Parathyroid adenoma (tissue), 2 donors: ENCODE data around the gene ERCC6L.

Source experiments
- H2AFZ ChIP-seq: fragments of 300-600 bp; sonication (generic); one replicate; pipeline ENCODE4 v1.7.0; 2017; ENCODE audit warnings: antibody characterized with exemption, mild to moderate bottlenecking
- H3K27ac ChIP-seq: fragments of 300-600 bp; sonication (generic); one replicate; pipeline ENCODE4 v1.7.0; 2017
- H3K27me3 ChIP-seq: fragments of 300-600 bp; sonication (generic); one replicate; pipeline ENCODE4 v1.7.0; 2017; ENCODE audit warnings: low read length; ENCODE audit not compliant: control insufficient read depth, insufficient read depth
- H3K36me3 ChIP-seq: fragments of 300-600 bp; sonication (generic); one replicate; pipeline ENCODE4 v1.7.0; 2017; ENCODE audit warnings: low read length; ENCODE audit not compliant: control insufficient read depth, insufficient read depth
- H3K4me1 ChIP-seq: fragments of 300-600 bp; sonication (generic); one replicate; pipeline ENCODE4 v1.7.0; 2017; ENCODE audit warnings: control low read depth
- H3K4me2 ChIP-seq: fragments of 300-600 bp; sonication (generic); one replicate; pipeline ENCODE4 v1.7.0; 2017; ENCODE audit warnings: low read length
- H3K4me3 ChIP-seq: fragments of 300-600 bp; sonication (generic); one replicate; pipeline ENCODE4 v1.7.0; 2017; ENCODE audit warnings: low read depth, low read length
- H3K79me2 ChIP-seq: fragments of 300-600 bp; sonication (generic); one replicate; pipeline ENCODE4 v1.7.0; 2017; ENCODE audit warnings: control low read depth
- H3K9ac ChIP-seq: fragments of 300-600 bp; sonication (generic); one replicate; pipeline ENCODE4 v1.7.0; 2017; ENCODE audit warnings: mild to moderate bottlenecking
- H3K9me3 ChIP-seq: fragments of 300-600 bp; sonication (generic); one replicate; pipeline ENCODE4 v1.7.0; 2017; ENCODE audit warnings: low read length; ENCODE audit not compliant: control insufficient read depth
- CTCF ChIP-seq: fragments of 300-600 bp; sonication (generic); IDR thresholded peaks from one replicate; pipeline ENCODE4 v1.7.0; 2017; ENCODE audit warnings: antibody characterized with exemption, mild to moderate bottlenecking
- donor health status: primary hyperparathyroidism.

ERCC6L gene

GRCh38 chrX:72165551-72165950 is 73.3 kb downstream of the ERCC6L start:
- H2AFZ ChIP-seq = no peak overlapping the region
- H3K9me3 ChIP-seq = no peaks in the 10 kb centered on the region
- H3K36me3 ChIP-seq = no peaks in the 10 kb centered on the region
- no peak overlapping the region for H3K9ac ChIP-seq
- H3K4me2 ChIP-seq = no peak overlapping the region
- H3K4me1 ChIP-seq = no peaks in the 10 kb centered on the region
- no peak overlapping the region for H3K27ac ChIP-seq
- no peak for TF ChIP-seq CTCF
- H3K79me2 ChIP-seq = no peaks in the 10 kb centered on the region
- no peaks in the 10 kb centered on the region for H3K27me3 ChIP-seq
- no peak overlapping the region for H3K4me3 ChIP-seq

GRCh38 chrX:72159769-72160168 is 79.1 kb downstream of the ERCC6L start:
- no peaks in the 10 kb centered on the region for H3K9me3 ChIP-seq
- no peaks in the 10 kb centered on the region for H3K27me3 ChIP-seq
- no peak overlapping the region for H2AFZ ChIP-seq
- no peak overlapping the region for H3K9ac ChIP-seq
- no peaks in the 10 kb centered on the region for H3K36me3 ChIP-seq
- no peaks in the 10 kb centered on the region for H3K4me1 ChIP-seq
- no peak for TF ChIP-seq CTCF
- H3K27ac ChIP-seq = no peak overlapping the region
- H3K79me2 ChIP-seq = no peaks in the 10 kb centered on the region
- H3K4me2 ChIP-seq = no peak overlapping the region
- H3K4me3 ChIP-seq = no peak overlapping the region

GRCh38 chrX:72158773-72159172 is 80.1 kb downstream of the ERCC6L start:
- no peak overlapping the region for H3K9ac ChIP-seq
- no peaks in the 10 kb centered on the region for H3K36me3 ChIP-seq
- TF ChIP-seq CTCF = no peak
- no peaks in the 10 kb centered on the region for H3K4me1 ChIP-seq
- no peak overlapping the region for H3K4me2 ChIP-seq
- no peak overlapping the region for H3K27ac ChIP-seq
- no peaks in the 10 kb centered on the region for H3K9me3 ChIP-seq
- no peaks in the 10 kb centered on the region for H3K79me2 ChIP-seq
- no peak overlapping the region for H2AFZ ChIP-seq
- no peaks in the 10 kb centered on the region for H3K27me3 ChIP-seq
- no peak overlapping the region for H3K4me3 ChIP-seq
